ENCODE measurements around the gene PCDHGB6. TPM values are rescaled to one million over a fixed set of nuclear protein-coding genes. Genes with fewer than 3 reads are reported as not detected.
"Not testable (repeated sequence)": the region's sequence is repeated elsewhere in the genome, so short reads cannot be mapped to it uniquely, and the experiment has no call there.

PCDHGB6 gene
- 1 to 10 TPM; 1.4 to 4.6 (median 2.9) TPM for total RNA-seq

- in situ Hi-C loops (cut with MboI; ENCODE audit: low sequenced_read_pairs in 4 of 4), result loop anchor here in 1 of 4 donors (5.0 kb wide), 1 partner anchor 149 kb away; no protein-coding TSS in a partner anchor
- peak; percentile 48 to 75 (median 70) for TF ChIP-seq CTCF (IDR thresholded peaks at IDR 0.05 in 4 of 5, conservative IDR thresholded peaks at IDR 0.05 in 1 of 5)
- intact Hi-C loops (cut with DNase I; ENCODE audit: low total_unique reads); H3K36me3 ChIP-seq; H3K27me3 ChIP-seq; H3K9me3 ChIP-seq: not testable (repeated sequence)
- DNase-seq, result peak in 1 of 2 donors; percentile 39
- peak; percentile 73 to 75 for ATAC-seq
- Histone ChIP-seq H3K4me3 (peak within 1 kb of the TSS; percentile 36 to 57 (median 48)), H3K4me1 (peaks cover 6 to 19% of the 10 kb centered on the region in 2 donors), H3K27ac (peak within 1 kb of the TSS; percentile 53 to 73 (median 64))
Observed at GRCh38 chr5:141407790-141408505, at the start of gene PCDHGB6. Gene PCDHGB6, plus strand, starts transcription at chr5:141408021. Its CDS starts 182 bp downstream, at chr5:141408203.

GRCh38 chr5:141359790-141360426, 47.9 kb upstream of the PCDHGB6 start, which contains the start of gene PCDHGB2:
Gene PCDHGB2, plus strand, starts transcription at chr5:141359994. Its CDS starts 142 bp downstream, at chr5:141360136.
- Histone ChIP-seq H3K27ac (peak within 1 kb of the TSS; percentile 30 to 67 (median 52)), H3K9me3 (peaks cover 0 to 15% (median 6%) of the 10 kb centered on the region in 3 donors), H3K4me1 (peaks cover 5 to 9% of the 10 kb centered on the region in 2 donors), H3K4me3 (peak within 1 kb of the TSS; percentile 41 to 57 (median 42)), H3K36me3 (no peaks in the 10 kb centered on the region), H3K27me3 (peaks cover 0 to 39% (median 35%) of the 10 kb centered on the region in 3 donors)
- DNase-seq, result no peak
- ATAC-seq, result peak; percentile 30 to 71
- peak; percentile 26 to 48 (median 34) for TF ChIP-seq CTCF (IDR thresholded peaks at IDR 0.05 in 4 of 5, conservative IDR thresholded peaks at IDR 0.05 in 1 of 5)
- no peak for TF ChIP-seq POLR2A (IDR thresholded peaks at IDR 0.05)
- intact Hi-C loops (cut with DNase I; ENCODE audit: low total_unique reads) (loop anchor here (1.0 kb wide), 1 partner anchor 200 kb away; no protein-coding TSS in a partner anchor), in situ Hi-C loops (cut with MboI; ENCODE audit: low sequenced_read_pairs in 4 of 4) (no loop called here)

DNA sequence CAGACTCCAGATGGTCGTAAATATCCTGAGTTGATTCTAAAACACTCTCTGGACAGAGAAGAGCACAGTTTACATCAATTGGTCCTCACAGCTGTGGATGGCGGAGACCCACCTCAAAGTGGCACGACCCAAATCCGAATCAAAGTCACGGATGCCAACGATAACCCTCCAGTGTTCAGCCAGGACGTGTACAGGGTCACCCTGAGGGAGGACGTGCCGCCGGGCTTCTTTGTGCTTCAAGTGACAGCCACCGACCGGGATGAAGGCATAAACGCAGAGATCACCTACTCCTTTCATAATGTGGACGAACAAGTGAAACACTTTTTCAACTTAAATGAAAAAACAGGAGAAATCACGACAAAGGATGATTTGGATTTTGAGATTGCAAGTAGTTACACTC, 47.1 kb upstream of the PCDHGB6 start:
- H3K27ac ChIP-seq, result peak overlapping the region in 1 of 4 donors; percentile 62
- intact Hi-C loops (cut with DNase I; ENCODE audit: low total_unique reads), result loop anchor here (1.0 kb wide), 1 partner anchor 200 kb away; no protein-coding TSS in a partner anchor
- peaks cover 0 to 44% (median 31%) of the 10 kb centered on the region in 3 donors for H3K27me3 ChIP-seq
- no peaks in the 10 kb centered on the region for H3K36me3 ChIP-seq
- no peak for ATAC-seq
- peaks cover 0 to 21% (median 6%) of the 10 kb centered on the region in 3 donors for H3K9me3 ChIP-seq
- DNase-seq, result no peak
- H3K4me3 ChIP-seq, result peak overlapping the region; percentile 41 to 57 (median 42)
- in situ Hi-C loops (cut with MboI; ENCODE audit: low sequenced_read_pairs in 4 of 4), result no loop called here
- peaks cover 5 to 9% of the 10 kb centered on the region in 2 donors for H3K4me1 ChIP-seq
- TF ChIP-seq CTCF (IDR thresholded peaks at IDR 0.05 in 4 of 5, conservative IDR thresholded peaks at IDR 0.05 in 1 of 5) (no peak), POLR2A (IDR thresholded peaks at IDR 0.05) (no peak)

- DNase-seq (no peak), ATAC-seq (no peak)
- H3K9me3 ChIP-seq, result peaks cover 0 to 28% (median 6%) of the 10 kb centered on the region in 3 donors
- H3K4me3 ChIP-seq, result peak overlapping the region in 1 of 4 donors; percentile 26
- TF ChIP-seq CTCF (IDR thresholded peaks at IDR 0.05 in 4 of 5, conservative IDR thresholded peaks at IDR 0.05 in 1 of 5), result no peak
- TF ChIP-seq POLR2A (IDR thresholded peaks at IDR 0.05), result no peak
- in situ Hi-C loops (cut with MboI; ENCODE audit: low sequenced_read_pairs in 4 of 4) (no loop called here), intact Hi-C loops (cut with DNase I; ENCODE audit: low total_unique reads) (no loop called here)
- H3K4me1 ChIP-seq, result peaks cover 5 to 8% of the 10 kb centered on the region in 2 donors
- peaks cover 0 to 53% (median 38%) of the 10 kb centered on the region in 3 donors for H3K27me3 ChIP-seq
- no peaks in the 10 kb centered on the region for H3K36me3 ChIP-seq
- no peak overlapping the region for H3K27ac ChIP-seq
Observed at GRCh38 chr5:141362719-141363118, 45.1 kb upstream of the PCDHGB6 start.
